Erythroblast (primary cell): Measurements from ENCODE around the gene AGTPBP1.

Source experiments
- GATA1 ChIP-seq: IDR thresholded peaks from 2 replicates; pipeline ENCODE4 v1.6.1; 2011; ENCODE audit warnings: low read depth, mild to moderate bottlenecking, control low read depth, low read length, moderate library complexity
- POLR2A ChIP-seq: IDR thresholded peaks from 2 replicates; pipeline ENCODE4 v1.6.1; 2011; ENCODE audit warnings: mild to moderate bottlenecking, low read length

GRCh38 chr9:85702726-85703289, 38.9 kb downstream of the AGTPBP1 start:
- no peak for TF ChIP-seq POLR2A
- TF ChIP-seq GATA1 = no peak
